Measurements from ENCODE around the gene S1PR2. TPM values are rescaled to one million over a fixed set of nuclear protein-coding genes. Genes with fewer than 3 reads are reported as not detected.

The S1PR2 gene
- total RNA-seq, 1 experiment from 2014 or later: 67.6 TPM

DNA sequence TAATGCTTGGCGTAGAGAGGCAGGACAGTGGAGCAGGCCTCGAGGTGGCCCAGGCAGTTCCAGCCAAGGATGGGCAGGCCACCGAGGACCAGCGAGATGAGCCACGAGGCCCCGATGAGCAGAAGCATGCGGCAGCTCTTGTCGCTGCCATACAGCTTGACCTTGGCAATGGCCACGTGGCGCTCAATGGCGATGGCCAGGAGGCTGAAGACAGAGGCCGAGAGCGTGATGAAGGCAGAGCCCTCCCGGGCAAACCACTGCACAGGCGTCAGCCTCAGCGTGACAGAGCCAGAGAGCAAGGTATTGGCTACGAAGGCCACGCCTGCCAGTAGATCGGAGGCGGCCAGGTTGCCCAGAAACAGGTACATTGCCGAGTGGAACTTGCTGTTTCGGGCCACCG, 6.8 kb downstream of the S1PR2 start:
- Histone ChIP-seq H3K9me3 (ENCODE audit: low read length) (no peaks in the 10 kb centered on the region), H3K4me2 (ENCODE audit: low read depth, low read length, poor library complexity, severe bottlenecking) (no peak overlapping the region), H3K4me3 (ENCODE audit: low read length) (no peak overlapping the region), H3K27me3 (ENCODE audit: low read length) (no peaks in the 10 kb centered on the region), H3K27ac (ENCODE audit: low read length) (no peak overlapping the region), H3K9me2 (replicated peaks; ENCODE audit: insufficient read depth, low read length) (no peaks in the 10 kb centered on the region), H3K9ac (ENCODE audit: low read length) (no peak overlapping the region), H2AFZ (ENCODE audit: low read length) (no peak overlapping the region), H3K4me1 (ENCODE audit: low read length) (peaks cover 37% of the 10 kb centered on the region), H3K79me2 (ENCODE audit: low read length) (peaks cover 51% of the 10 kb centered on the region), H4K20me1 (ENCODE audit: insufficient read depth, low read depth, low read length) (no peaks in the 10 kb centered on the region; the same call in 1 of the 2 replicates), H3K36me3 (ENCODE audit: insufficient read depth, low read length) (no peaks in the 10 kb centered on the region)
- DNase-seq: no peak

DNA sequence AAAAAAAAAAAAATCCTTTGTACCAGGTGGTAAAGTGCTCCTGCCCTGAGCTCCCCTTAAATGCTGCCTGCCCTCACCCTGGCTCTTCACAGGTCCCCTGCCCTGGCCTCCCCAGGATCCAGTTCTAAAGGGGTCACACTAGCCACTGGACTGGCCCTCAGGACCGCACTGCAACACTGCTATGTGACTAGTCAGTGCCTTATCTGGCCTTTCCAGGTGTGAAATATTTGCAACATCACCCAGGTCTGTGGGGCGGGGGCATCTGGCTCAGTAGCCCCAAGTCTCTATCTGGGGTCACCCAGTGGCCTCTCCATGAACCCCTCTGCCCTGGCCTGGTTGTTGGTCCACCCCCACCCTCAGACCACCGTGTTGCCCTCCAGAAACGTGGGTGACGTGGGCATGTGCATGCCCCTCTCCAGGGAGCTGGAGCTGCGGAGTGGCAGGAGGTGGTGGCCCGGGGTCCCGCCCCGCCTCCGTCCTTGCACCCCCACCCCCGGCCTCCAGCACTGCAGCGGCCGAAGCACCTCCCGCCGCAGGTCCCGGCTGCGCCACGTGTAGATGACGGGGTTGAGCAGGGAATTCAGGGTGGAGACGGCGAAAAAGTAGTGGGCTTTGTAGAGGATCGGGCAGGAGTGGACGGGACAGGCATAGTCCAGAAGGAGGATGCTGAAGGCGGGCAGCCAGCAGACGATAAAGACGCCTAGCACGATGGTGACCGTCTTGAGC, 7.5 kb downstream of the S1PR2 start:
- no peaks in the 10 kb centered on the region for H3K9me3 ChIP-seq (ENCODE audit: low read length)
- H3K4me3 ChIP-seq (ENCODE audit: low read length): no peak overlapping the region
- no peak for DNase-seq
- H4K20me1 ChIP-seq (ENCODE audit: insufficient read depth, low read depth, low read length): no peaks in the 10 kb centered on the region; the same call in 1 of the 2 replicates
- no peak overlapping the region for H3K4me2 ChIP-seq (ENCODE audit: low read depth, low read length, poor library complexity, severe bottlenecking)
- no peaks in the 10 kb centered on the region for H3K9me2 ChIP-seq (replicated peaks; ENCODE audit: insufficient read depth, low read length)
- H2AFZ ChIP-seq (ENCODE audit: low read length): no peak overlapping the region
- peaks cover 45% of the 10 kb centered on the region for H3K79me2 ChIP-seq (ENCODE audit: low read length)
- H3K9ac ChIP-seq (ENCODE audit: low read length): no peak overlapping the region
- H3K4me1 ChIP-seq (ENCODE audit: low read length): peaks cover 31% of the 10 kb centered on the region
- H3K27me3 ChIP-seq (ENCODE audit: low read length): no peaks in the 10 kb centered on the region
- H3K36me3 ChIP-seq (ENCODE audit: insufficient read depth, low read length): no peaks in the 10 kb centered on the region
- H3K27ac ChIP-seq (ENCODE audit: low read length): no peak overlapping the region

DNA sequence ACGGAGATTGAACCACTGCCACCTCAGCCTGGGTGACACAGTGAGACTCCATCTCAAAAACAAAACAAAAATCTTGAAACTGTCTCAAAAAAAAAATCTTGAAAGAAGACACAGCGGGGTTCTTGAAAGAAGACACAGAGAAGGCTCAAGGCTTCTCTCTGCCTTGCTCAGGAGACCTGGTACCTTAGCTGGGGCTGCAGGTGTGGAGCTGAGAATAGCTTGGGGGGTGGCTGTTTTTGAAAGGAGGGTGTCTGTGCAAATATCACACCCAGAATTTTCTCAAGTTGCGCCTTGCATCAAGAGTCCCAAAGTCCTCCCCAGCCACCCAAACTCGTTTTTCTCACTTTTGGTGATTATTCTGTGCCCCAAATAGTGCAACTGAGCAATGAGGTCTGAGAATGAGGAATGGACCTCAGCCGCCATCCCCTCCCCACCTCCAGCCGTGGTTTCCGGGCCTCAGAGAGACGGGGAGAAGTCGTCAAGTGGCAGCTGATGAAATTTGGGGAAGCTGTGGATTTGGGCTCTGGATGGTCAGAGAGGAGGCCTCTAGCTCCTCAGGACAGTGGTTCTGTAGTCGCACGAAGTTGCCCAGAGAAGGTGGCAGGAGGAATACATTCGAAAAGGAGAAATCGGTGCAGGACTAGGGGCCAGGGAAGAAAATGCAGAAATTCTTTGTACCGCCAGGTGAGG, 8.8 kb downstream of the S1PR2 start:
- Histone ChIP-seq H3K27me3 (ENCODE audit: low read length) (no peaks in the 10 kb centered on the region), H3K79me2 (ENCODE audit: low read length) (peaks cover 33% of the 10 kb centered on the region), H4K20me1 (ENCODE audit: insufficient read depth, low read depth, low read length) (no peaks in the 10 kb centered on the region; the same call in 1 of the 2 replicates), H3K9me2 (replicated peaks; ENCODE audit: insufficient read depth, low read length) (no peaks in the 10 kb centered on the region), H3K9ac (ENCODE audit: low read length) (peak overlapping the region; percentile 34; the same call in 1 of the 2 replicates), H3K27ac (ENCODE audit: low read length) (peak overlapping the region; percentile 72), H3K4me3 (ENCODE audit: low read length) (no peak overlapping the region), H3K9me3 (ENCODE audit: low read length) (no peaks in the 10 kb centered on the region), H2AFZ (ENCODE audit: low read length) (no peak overlapping the region), H3K4me1 (ENCODE audit: low read length) (peaks cover 26% of the 10 kb centered on the region), H3K36me3 (ENCODE audit: insufficient read depth, low read length) (no peaks in the 10 kb centered on the region), H3K4me2 (ENCODE audit: low read depth, low read length, poor library complexity, severe bottlenecking) (no peak overlapping the region)
- DNase-seq: no peak

DNA sequence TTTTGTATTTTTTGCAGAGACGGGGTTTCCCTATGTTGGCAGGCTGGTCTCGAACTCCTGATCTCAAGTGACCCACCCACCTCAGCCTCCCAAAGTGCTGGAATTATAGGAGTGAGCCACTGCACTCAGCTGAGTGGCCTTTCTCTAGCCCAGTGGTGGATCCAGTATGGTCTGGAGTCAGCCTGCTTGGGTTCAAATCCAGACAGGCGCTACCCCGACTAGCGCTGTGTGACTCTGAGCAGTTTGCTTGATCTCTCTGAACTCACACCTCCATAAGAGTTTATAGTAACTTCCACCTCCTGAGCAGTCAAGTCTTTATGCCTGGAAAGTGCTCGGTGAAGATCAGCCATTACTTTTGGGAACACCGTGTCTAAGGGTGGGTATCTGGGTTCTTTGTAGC, 10.4 kb downstream of the S1PR2 start:
- Histone ChIP-seq H3K4me3 (ENCODE audit: low read length) (no peak overlapping the region), H3K9ac (ENCODE audit: low read length) (no peak overlapping the region), H3K4me2 (ENCODE audit: low read depth, low read length, poor library complexity, severe bottlenecking) (no peak overlapping the region), H3K79me2 (ENCODE audit: low read length) (peaks cover 18% of the 10 kb centered on the region), H3K9me3 (ENCODE audit: low read length) (no peaks in the 10 kb centered on the region), H2AFZ (ENCODE audit: low read length) (no peak overlapping the region), H3K4me1 (ENCODE audit: low read length) (peaks cover 21% of the 10 kb centered on the region), H3K27ac (ENCODE audit: low read length) (peak overlapping the region; percentile 60), H3K9me2 (replicated peaks; ENCODE audit: insufficient read depth, low read length) (no peaks in the 10 kb centered on the region), H3K36me3 (ENCODE audit: insufficient read depth, low read length) (no peaks in the 10 kb centered on the region), H4K20me1 (ENCODE audit: insufficient read depth, low read depth, low read length) (no peaks in the 10 kb centered on the region), H3K27me3 (ENCODE audit: low read length) (no peaks in the 10 kb centered on the region)
- DNase-seq: no peak

DNA sequence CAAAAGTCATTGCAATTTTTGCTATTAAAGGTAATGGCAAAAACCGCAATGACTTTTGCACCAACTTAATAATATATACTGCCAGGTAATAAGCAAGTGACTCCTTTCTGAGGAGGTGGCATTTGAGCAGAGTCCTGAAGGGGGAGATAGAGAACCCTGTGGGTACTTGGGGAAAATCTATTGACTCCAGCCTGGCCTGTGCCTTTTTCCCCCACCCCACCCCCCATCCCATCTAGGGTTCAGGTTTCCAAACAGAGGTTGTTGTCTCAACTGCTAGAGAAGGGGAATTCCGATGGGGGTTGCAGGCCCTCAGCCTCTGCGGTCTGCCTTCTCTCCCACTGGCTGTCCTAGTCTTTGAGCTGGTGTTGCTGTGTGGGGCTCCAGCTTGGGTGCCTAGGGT, 11.5 kb downstream of the S1PR2 start:
- H3K4me2 ChIP-seq (ENCODE audit: low read depth, low read length, poor library complexity, severe bottlenecking): no peak overlapping the region

DNA sequence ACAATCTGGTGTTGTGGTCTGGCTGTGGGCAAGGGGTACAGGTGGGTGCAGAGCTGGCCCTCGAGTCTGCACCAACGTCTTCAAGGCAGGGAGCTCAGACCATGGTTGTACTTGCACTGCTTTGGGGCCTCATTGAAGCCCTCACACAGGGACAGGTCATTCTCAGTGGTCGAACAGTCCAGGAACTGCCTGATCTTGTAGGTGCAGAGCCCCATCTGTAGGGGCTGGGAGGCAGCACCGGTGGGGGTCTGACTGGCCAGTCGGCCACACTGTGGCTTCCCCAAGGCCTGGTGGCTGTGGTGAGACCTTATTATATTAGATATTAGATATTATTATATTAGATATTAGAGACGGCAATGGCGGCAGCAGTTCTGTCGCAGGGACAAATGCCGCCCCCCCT, 14.0 kb downstream of the S1PR2 start:
- no peaks in the 10 kb centered on the region for H3K36me3 ChIP-seq (ENCODE audit: insufficient read depth, low read length)
- peaks cover 11% of the 10 kb centered on the region for H3K4me1 ChIP-seq (ENCODE audit: low read length)
- H2AFZ ChIP-seq (ENCODE audit: low read length): no peak overlapping the region
- H3K27ac ChIP-seq (ENCODE audit: low read length): no peak overlapping the region
- H3K4me3 ChIP-seq (ENCODE audit: low read length): no peak overlapping the region
- no peak overlapping the region for H3K4me2 ChIP-seq (ENCODE audit: low read depth, low read length, poor library complexity, severe bottlenecking)
- no peaks in the 10 kb centered on the region for H3K79me2 ChIP-seq (ENCODE audit: low read length)
- no peaks in the 10 kb centered on the region for H4K20me1 ChIP-seq (ENCODE audit: insufficient read depth, low read depth, low read length)
- DNase-seq: no peak
- no peaks in the 10 kb centered on the region for H3K27me3 ChIP-seq (ENCODE audit: low read length)
- H3K9ac ChIP-seq (ENCODE audit: low read length): no peak overlapping the region
- no peaks in the 10 kb centered on the region for H3K9me2 ChIP-seq (replicated peaks; ENCODE audit: insufficient read depth, low read length)
- no peaks in the 10 kb centered on the region for H3K9me3 ChIP-seq (ENCODE audit: low read length)

More for the DNA sequence above, 11.5 kb downstream of the S1PR2 start:
- Histone ChIP-seq H3K4me1 (ENCODE audit: low read length) (peaks cover 21% of the 10 kb centered on the region), H2AFZ (ENCODE audit: low read length) (no peak overlapping the region), H4K20me1 (ENCODE audit: insufficient read depth, low read depth, low read length) (no peaks in the 10 kb centered on the region), H3K27me3 (ENCODE audit: low read length) (no peaks in the 10 kb centered on the region), H3K9me3 (ENCODE audit: low read length) (no peaks in the 10 kb centered on the region), H3K36me3 (ENCODE audit: insufficient read depth, low read length) (no peaks in the 10 kb centered on the region), H3K79me2 (ENCODE audit: low read length) (peaks cover 12% of the 10 kb centered on the region), H3K27ac (ENCODE audit: low read length) (peak overlapping the region; percentile 60; the same call in 1 of the 2 replicates), H3K4me3 (ENCODE audit: low read length) (no peak overlapping the region), H3K9ac (ENCODE audit: low read length) (no peak overlapping the region), H3K9me2 (replicated peaks; ENCODE audit: insufficient read depth, low read length) (no peaks in the 10 kb centered on the region)
- DNase-seq: peak; percentile 92

DNA sequence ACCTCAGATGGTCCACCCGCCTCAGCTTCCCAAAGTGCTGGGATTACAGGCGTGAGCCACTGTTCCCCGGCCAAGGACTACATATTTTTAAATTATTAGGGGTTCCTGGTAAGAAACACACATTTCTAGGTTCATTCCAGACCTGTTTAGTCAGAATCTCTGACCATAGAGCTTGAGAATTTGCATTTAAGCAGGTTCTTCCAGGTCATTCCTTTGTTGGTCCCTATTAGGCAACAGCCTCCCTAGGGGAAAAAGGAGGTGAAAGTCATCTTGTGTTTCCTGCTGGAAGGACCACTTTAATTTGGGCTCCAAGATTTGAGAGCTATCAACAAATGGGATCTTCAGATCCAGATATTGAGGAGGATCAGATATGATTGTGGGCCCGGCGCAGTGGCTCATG, 16.3 kb downstream of the S1PR2 start:
- H3K9ac ChIP-seq (ENCODE audit: low read length): no peak overlapping the region
- no peak overlapping the region for H3K4me2 ChIP-seq (ENCODE audit: low read depth, low read length, poor library complexity, severe bottlenecking)
- H3K9me2 ChIP-seq (replicated peaks; ENCODE audit: insufficient read depth, low read length): no peaks in the 10 kb centered on the region
- no peaks in the 10 kb centered on the region for H3K36me3 ChIP-seq (ENCODE audit: insufficient read depth, low read length)
- no peaks in the 10 kb centered on the region for H3K9me3 ChIP-seq (ENCODE audit: low read length)
- H3K4me1 ChIP-seq (ENCODE audit: low read length): peaks cover under 1% of the 10 kb centered on the region
- H3K4me3 ChIP-seq (ENCODE audit: low read length): no peak overlapping the region
- H3K27ac ChIP-seq (ENCODE audit: low read length): no peak overlapping the region
- no peaks in the 10 kb centered on the region for H4K20me1 ChIP-seq (ENCODE audit: insufficient read depth, low read depth, low read length)
- H3K27me3 ChIP-seq (ENCODE audit: low read length): no peaks in the 10 kb centered on the region
- no peaks in the 10 kb centered on the region for H3K79me2 ChIP-seq (ENCODE audit: low read length)
- no peak overlapping the region for H2AFZ ChIP-seq (ENCODE audit: low read length)
- DNase-seq: no peak

DNA sequence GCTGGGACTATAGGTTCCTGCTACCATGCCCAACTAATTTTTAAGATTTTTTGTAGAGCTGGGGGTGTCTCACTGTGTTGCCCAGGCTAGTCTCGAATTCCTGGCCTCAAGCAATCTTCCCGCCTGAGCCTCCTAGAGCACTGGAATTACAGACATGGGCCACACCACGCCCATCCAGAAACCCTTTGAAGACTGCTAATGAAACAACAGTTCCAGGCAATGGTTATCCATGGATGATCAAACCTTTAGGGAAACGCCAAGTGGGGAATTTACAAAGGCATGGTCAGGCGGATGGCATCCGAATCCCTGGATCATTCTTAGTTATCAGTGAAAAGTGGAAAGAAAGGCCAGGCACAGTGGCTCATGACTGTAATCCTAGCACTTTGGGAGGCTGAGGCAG, 19.4 kb downstream of the S1PR2 start:
- Histone ChIP-seq H3K9ac (ENCODE audit: low read length) (no peak overlapping the region), H3K4me2 (ENCODE audit: low read depth, low read length, poor library complexity, severe bottlenecking) (no peak overlapping the region), H3K27ac (ENCODE audit: low read length) (no peak overlapping the region)

More for the DNA sequence above, 19.4 kb downstream of the S1PR2 start:
- Histone ChIP-seq H4K20me1 (ENCODE audit: insufficient read depth, low read depth, low read length) (no peaks in the 10 kb centered on the region), H3K79me2 (ENCODE audit: low read length) (no peaks in the 10 kb centered on the region), H3K4me3 (ENCODE audit: low read length) (no peak overlapping the region), H3K9me2 (replicated peaks; ENCODE audit: insufficient read depth, low read length) (no peaks in the 10 kb centered on the region), H3K9me3 (ENCODE audit: low read length) (no peaks in the 10 kb centered on the region), H3K27me3 (ENCODE audit: low read length) (no peaks in the 10 kb centered on the region), H3K4me1 (ENCODE audit: low read length) (peaks cover 4% of the 10 kb centered on the region; the same call in 1 of the 2 replicates), H2AFZ (ENCODE audit: low read length) (no peak overlapping the region), H3K36me3 (ENCODE audit: insufficient read depth, low read length) (no peaks in the 10 kb centered on the region)
- no peak for DNase-seq
